ENCODE results near the gene NANOG. TPM values are rescaled to one million over a fixed set of nuclear protein-coding genes. Genes with fewer than 3 reads are reported as not detected.
"Not testable (repeated sequence)": the region's sequence is repeated elsewhere in the genome, so short reads cannot be mapped to it uniquely, and the experiment has no call there.

NANOG gene
- total RNA-seq, 1 experiment from 2014 or later = not detected

DNA sequence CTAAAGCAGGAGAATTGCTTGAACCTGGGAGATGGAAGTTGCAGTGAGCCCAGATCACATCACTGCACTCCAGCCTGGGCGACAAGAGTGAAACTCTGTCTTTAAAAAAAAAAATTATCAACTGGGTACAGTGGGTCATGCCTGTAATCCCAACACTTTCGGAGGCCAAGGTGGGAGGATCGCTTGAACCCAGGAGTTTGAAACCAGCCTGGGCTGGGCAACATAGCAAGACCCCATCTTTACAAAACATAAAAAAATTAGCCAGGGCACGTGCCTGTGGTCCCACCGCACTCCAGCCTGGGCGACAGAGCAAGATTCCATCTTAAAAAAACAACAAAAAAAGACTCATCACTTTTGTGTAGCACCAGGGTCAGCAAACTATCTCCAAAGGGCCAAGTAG is 7.1 kb upstream of the NANOG start:
- CTCF ChIA-PET = no interaction called here
- intact Hi-C loops (cut with micrococcal nuclease) = no loop called here
- no peak for TF ChIP-seq EZH2 (IDR thresholded peaks at IDR 0.05; ENCODE audit: low read length, unreplicated experiment)
- no peak for TF ChIP-seq EZH2phosphoT487 (IDR thresholded peaks at IDR 0.05; ENCODE audit: borderline replicate concordance, low read length)
- TF ChIP-seq, protein P1, sequence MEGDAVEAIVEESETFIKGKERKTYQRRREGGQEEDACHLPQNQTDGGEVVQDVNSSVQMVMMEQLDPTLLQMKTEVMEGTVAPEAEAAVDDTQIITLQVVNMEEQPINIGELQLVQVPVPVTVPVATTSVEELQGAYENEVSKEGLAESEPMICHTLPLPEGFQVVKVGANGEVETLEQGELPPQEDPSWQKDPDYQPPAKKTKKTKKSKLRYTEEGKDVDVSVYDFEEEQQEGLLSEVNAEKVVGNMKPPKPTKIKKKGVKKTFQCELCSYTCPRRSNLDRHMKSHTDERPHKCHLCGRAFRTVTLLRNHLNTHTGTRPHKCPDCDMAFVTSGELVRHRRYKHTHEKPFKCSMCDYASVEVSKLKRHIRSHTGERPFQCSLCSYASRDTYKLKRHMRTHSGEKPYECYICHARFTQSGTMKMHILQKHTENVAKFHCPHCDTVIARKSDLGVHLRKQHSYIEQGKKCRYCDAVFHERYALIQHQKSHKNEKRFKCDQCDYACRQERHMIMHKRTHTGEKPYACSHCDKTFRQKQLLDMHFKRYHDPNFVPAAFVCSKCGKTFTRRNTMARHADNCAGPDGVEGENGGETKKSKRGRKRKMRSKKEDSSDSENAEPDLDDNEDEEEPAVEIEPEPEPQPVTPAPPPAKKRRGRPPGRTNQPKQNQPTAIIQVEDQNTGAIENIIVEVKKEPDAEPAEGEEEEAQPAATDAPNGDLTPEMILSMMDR (conservative IDR thresholded peaks at IDR 0.05; ENCODE audit: low read depth, low read length) = no peak
- no peak overlapping the region for H2AFZ ChIP-seq (ENCODE audit: low read length)
- ATAC-seq (no peak), DNase-seq (no peak)
- POLR2A ChIA-PET (ENCODE audit: unreplicated experiment) = no interaction called here
- no peak overlapping the region for H3K27ac ChIP-seq (ENCODE audit: low read length)
- H3K4me1 ChIP-seq (ENCODE audit: insufficient read depth, low read length) = no peaks in the 10 kb centered on the region
- no peaks in the 10 kb centered on the region for H3K36me3 ChIP-seq (ENCODE audit: low read depth, low read length)
- no peaks in the 10 kb centered on the region for H3K27me3 ChIP-seq (ENCODE audit: low read length)
- no peak overlapping the region for H3K9ac ChIP-seq (ENCODE audit: low read length)
- no peaks in the 10 kb centered on the region for H3F3A ChIP-seq (ENCODE audit: low read length, unreplicated experiment)
- H3K9me3 ChIP-seq (ENCODE audit: low read length) = no peaks in the 10 kb centered on the region
- no TSS peak for BruUV-seq (replicated peaks)
- no peaks in the 10 kb centered on the region for H3K79me2 ChIP-seq (ENCODE audit: low read length)
- no peaks in the 10 kb centered on the region for H4K20me1 ChIP-seq (ENCODE audit: low read length)
- H3K4me3 ChIP-seq (ENCODE audit: low read length) = no peak overlapping the region
- no peaks in the 10 kb centered on the region for H3K9me2 ChIP-seq (replicated peaks; ENCODE audit: low read length)
- no peak overlapping the region for H3K4me2 ChIP-seq (ENCODE audit: low read length)

DNA sequence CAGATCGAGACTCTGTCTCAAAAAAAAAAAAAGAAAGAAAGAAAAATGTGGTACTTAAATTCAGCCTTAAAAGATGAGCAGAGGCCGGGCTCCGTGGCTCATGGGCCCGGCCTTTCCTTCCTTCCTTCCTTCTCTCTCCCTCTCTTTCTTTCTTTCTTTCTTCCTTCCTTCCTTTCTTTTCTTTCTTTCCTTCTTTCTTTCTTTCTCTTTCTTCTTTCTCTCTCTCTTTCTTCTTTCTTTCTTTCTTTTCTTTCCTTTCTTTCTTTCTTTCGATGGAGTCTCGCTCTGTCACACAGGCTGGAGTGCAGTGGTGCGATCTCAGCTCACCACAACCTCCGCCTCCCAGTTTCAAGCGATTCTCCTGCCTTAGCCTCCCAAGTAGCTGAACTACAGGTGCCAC is 5.8 kb upstream of the NANOG start:
- DNase-seq; intact Hi-C loops (cut with micrococcal nuclease); H3K79me2 ChIP-seq (ENCODE audit: low read length); H3K9ac ChIP-seq (ENCODE audit: low read length); H3K4me3 ChIP-seq (ENCODE audit: low read length); H3K27ac ChIP-seq (ENCODE audit: low read length); BruUV-seq (replicated peaks); H3K4me2 ChIP-seq (ENCODE audit: low read length); H4K20me1 ChIP-seq (ENCODE audit: low read length); H3K36me3 ChIP-seq (ENCODE audit: low read depth, low read length); H3K9me2 ChIP-seq (replicated peaks; ENCODE audit: low read length); POLR2A ChIA-PET (ENCODE audit: unreplicated experiment); ATAC-seq; H3F3A ChIP-seq (ENCODE audit: low read length, unreplicated experiment); CTCF ChIA-PET; H2AFZ ChIP-seq (ENCODE audit: low read length); H3K4me1 ChIP-seq (ENCODE audit: insufficient read depth, low read length); H3K9me3 ChIP-seq (ENCODE audit: low read length): not testable (repeated sequence)
- peaks cover 11% of the 10 kb centered on the region; the same call in 1 of the 2 replicates for H3K27me3 ChIP-seq (ENCODE audit: low read length)

DNA sequence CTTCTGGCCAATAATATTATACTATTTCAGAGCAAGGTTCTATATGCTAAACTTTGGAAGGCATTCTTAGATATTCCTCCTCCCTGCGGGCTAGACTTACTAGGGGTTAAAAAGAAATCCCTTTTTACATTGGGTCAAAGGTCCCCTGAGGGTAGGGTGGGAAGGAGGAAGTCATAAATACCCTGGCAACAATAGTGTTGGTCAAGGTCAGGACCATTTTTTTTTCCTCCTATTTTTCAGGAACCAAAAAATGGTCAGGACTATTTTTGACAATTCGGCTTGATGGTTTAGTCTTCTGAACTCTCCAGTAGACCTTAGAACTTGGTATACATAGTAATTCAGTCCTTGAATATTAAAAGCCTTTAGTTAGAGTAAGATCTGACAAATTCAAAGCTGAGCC is 4.5 kb upstream of the NANOG start:
- Histone ChIP-seq H3K36me3 (ENCODE audit: low read depth, low read length) (no peaks in the 10 kb centered on the region), H3K4me2 (ENCODE audit: low read length) (no peak overlapping the region), H3K27me3 (ENCODE audit: low read length) (peaks cover 15% of the 10 kb centered on the region; the same call in 1 of the 2 replicates), H3K4me3 (ENCODE audit: low read length) (no peak overlapping the region), H3K4me1 (ENCODE audit: insufficient read depth, low read length) (no peaks in the 10 kb centered on the region), H3K9me2 (replicated peaks; ENCODE audit: low read length) (no peaks in the 10 kb centered on the region), H3K27ac (ENCODE audit: low read length) (no peak overlapping the region), H3F3A (ENCODE audit: low read length, unreplicated experiment) (no peaks in the 10 kb centered on the region), H3K9ac (ENCODE audit: low read length) (no peak overlapping the region), H2AFZ (ENCODE audit: low read length) (no peak overlapping the region), H4K20me1 (ENCODE audit: low read length) (no peaks in the 10 kb centered on the region), H3K9me3 (ENCODE audit: low read length) (no peaks in the 10 kb centered on the region), H3K79me2 (ENCODE audit: low read length) (no peaks in the 10 kb centered on the region)
- BruUV-seq (replicated peaks) = no TSS peak
- no peak for ATAC-seq
- TF ChIP-seq, protein P1 (conservative IDR thresholded peaks at IDR 0.05; ENCODE audit: low read depth, low read length) = no peak
- no peak for TF ChIP-seq EZH2phosphoT487 (IDR thresholded peaks at IDR 0.05; ENCODE audit: borderline replicate concordance, low read length)
- TF ChIP-seq EZH2 (IDR thresholded peaks at IDR 0.05; ENCODE audit: low read length, unreplicated experiment) = no peak
- intact Hi-C loops (cut with micrococcal nuclease) = no loop called here
- POLR2A ChIA-PET (ENCODE audit: unreplicated experiment) = no interaction called here
- CTCF ChIA-PET = no interaction called here
- DNase-seq = no peak
